Panc1 (cell line): ENCODE results near the gene DYRK1A. TPM values are rescaled to one million over a fixed set of nuclear protein-coding genes. Genes with fewer than 3 reads are reported as not detected.
A peak's percentile ranks its signal among the peaks of the same experiment; 100 is the strongest.

Source experiments
- ATAC-seq: fragments of 200-7000 bp; cut with Tn5 transposase; 2 replicates; pipeline ENCODE4 v1.9.1; 2020; ENCODE audit warnings: mild to moderate bottlenecking, moderate library complexity
- BruUV-seq: library from RNA; stranded (reverse); fragments of 400-500 nt; replicated peaks from 2 replicates; lab custom pipeline; 2021; lab: Mats Ljungman, UMichigan
- CTCF ChIA-PET: fragments of 300-600 bp; sonication (Branson Sonifier 250); formaldehyde crosslinking; loops from one replicate; lab custom pipeline; 2022; ENCODE audit warnings: antibody characterized with exemption; lab: Charles Lee
- POLR2A ChIA-PET: fragments of 300-600 bp; sonication (Branson Sonifier 250); formaldehyde crosslinking; loops from one replicate; lab custom pipeline; 2022; ENCODE audit warnings: antibody characterized with exemption; lab: Charles Lee
- DNase-seq: peaks from one replicate; pipeline ENCODE4 v3.0.0-alpha.2; 2010; ENCODE audit warnings: low read depth, low spot score
- H3K27ac ChIP-seq: 2 replicates; pipeline ENCODE4 v1.5.1; 2011; ENCODE audit warnings: mild to moderate bottlenecking, low read length, inconsistent platforms
- H3K27me3 ChIP-seq: fragments of 200-500 bp; sonication (Bioruptor generic); 2 replicates; pipeline ENCODE4 v1.6.0; 2014; ENCODE audit warnings: low read length, inconsistent platforms; ENCODE audit not compliant: control insufficient read depth, insufficient read depth
- H3K36me3 ChIP-seq: fragments of 200-500 bp; sonication (Bioruptor generic); 2 replicates; pipeline ENCODE4 v1.5.1; 2014; ENCODE audit warnings: inconsistent platforms, mild to moderate bottlenecking, low read length, moderate library complexity; ENCODE audit not compliant: control insufficient read depth, insufficient read depth
- H3K4me1 ChIP-seq: 2 replicates; pipeline ENCODE4 v1.5.1; 2011; ENCODE audit warnings: inconsistent platforms, mild to moderate bottlenecking, low read length, moderate library complexity; ENCODE audit not compliant: control insufficient read depth, insufficient read depth
- H3K4me3 ChIP-seq, 2 experiments: 2 replicates each; pipeline ENCODE4 v1.5.1; 2011 to 2012; ENCODE audit warnings: low read depth in 2 of 2, low read length in 2 of 2, mild to moderate bottlenecking in 2 of 2, inconsistent platforms in 1 of 2, moderate library complexity in 1 of 2
- H3K9me3 ChIP-seq: fragments of 200-500 bp; sonication (Bioruptor generic); 2 replicates; pipeline ENCODE4 v1.5.1; 2014; ENCODE audit warnings: low read depth, mild to moderate bottlenecking, inconsistent platforms, low read length, moderate library complexity; ENCODE audit not compliant: control insufficient read depth, insufficient read depth
- POLR2AphosphoS5 ChIP-seq: IDR thresholded peaks from 2 replicates; pipeline ENCODE4 v1.6.1; 2012; ENCODE audit warnings: mild to moderate bottlenecking, low read depth, low read length, moderate library complexity
- SIN3A ChIP-seq: IDR thresholded peaks from 2 replicates; pipeline ENCODE4 v1.6.1; 2012; ENCODE audit warnings: low read depth, mild to moderate bottlenecking, low read length, moderate library complexity, borderline replicate concordance; ENCODE audit not compliant: insufficient read depth
- TCF7L2 ChIP-seq: IDR thresholded peaks from 2 replicates; pipeline ENCODE4 v1.6.1; 2011; ENCODE audit warnings: mild to moderate bottlenecking, low read depth, low read length, inconsistent platforms
- in situ Hi-C: cut with HindIII; loops from 2 replicates; pipeline ENCODE4 v1.10.0; 2016; ENCODE audit warnings: low sequenced_read_pairs, low pct_unique_long_range_greater_than_20kb
- intact Hi-C: fragments of 100-400 bp; cut with micrococcal nuclease; formaldehyde crosslinking; loops from one replicate; pipeline ENCODE4 v1.10.0; 2022; ENCODE audit not compliant: unreplicated experiment
- total RNA-seq: library from RNA; stranded (reverse); gene quantifications from one replicate; pipeline ENCODE4 v1.2.1, GENCODE V29; 2021; ENCODE audit not compliant: unreplicated experiment
- TF ChIP-seq, protein P1 (sequence below): fragments of 450-650 bp; IDR thresholded peaks from 2 replicates; pipeline ENCODE4 v1.5.1; 2017; ENCODE audit warnings: mild to moderate bottlenecking
- TF ChIP-seq, protein P2 (sequence below), 2 experiments: IDR thresholded peaks; 2 replicates each; pipeline ENCODE4 v1.6.1; 2011 to 2012; ENCODE audit warnings: low read depth in 2 of 2, control low read depth in 1 of 2, low read length in 1 of 2, mild to moderate bottlenecking in 1 of 2, moderate library complexity in 1 of 2; ENCODE audit not compliant: insufficient read depth in 1 of 2

Gene DYRK1A
- total RNA-seq, 1 experiment from 2014 or later, result 36.1 TPM

DNA sequence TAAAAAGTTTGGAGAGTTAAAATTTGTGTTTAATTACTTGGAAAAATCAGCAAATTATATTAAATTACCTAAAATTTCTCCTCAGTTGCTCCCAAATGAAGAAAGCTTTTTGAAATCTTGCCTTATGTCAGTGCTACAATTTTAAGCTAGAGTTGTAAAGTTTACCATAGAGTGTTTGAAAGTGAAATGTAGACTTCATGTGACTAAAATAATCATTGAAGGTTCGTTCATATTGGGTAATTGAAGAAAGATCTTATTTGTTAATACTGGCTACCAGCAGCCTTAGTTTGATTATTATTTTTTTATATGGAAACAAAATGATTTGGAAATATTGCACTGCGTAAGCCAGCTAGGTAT, 4.4 kb downstream of the DYRK1A start:
- in situ Hi-C loops, result no loop called here
- POLR2A ChIA-PET, result no interaction called here
- TF ChIP-seq POLR2AphosphoS5 (no peak), TCF7L2 (no peak), SIN3A (no peak)
- TF ChIP-seq, protein P1, sequence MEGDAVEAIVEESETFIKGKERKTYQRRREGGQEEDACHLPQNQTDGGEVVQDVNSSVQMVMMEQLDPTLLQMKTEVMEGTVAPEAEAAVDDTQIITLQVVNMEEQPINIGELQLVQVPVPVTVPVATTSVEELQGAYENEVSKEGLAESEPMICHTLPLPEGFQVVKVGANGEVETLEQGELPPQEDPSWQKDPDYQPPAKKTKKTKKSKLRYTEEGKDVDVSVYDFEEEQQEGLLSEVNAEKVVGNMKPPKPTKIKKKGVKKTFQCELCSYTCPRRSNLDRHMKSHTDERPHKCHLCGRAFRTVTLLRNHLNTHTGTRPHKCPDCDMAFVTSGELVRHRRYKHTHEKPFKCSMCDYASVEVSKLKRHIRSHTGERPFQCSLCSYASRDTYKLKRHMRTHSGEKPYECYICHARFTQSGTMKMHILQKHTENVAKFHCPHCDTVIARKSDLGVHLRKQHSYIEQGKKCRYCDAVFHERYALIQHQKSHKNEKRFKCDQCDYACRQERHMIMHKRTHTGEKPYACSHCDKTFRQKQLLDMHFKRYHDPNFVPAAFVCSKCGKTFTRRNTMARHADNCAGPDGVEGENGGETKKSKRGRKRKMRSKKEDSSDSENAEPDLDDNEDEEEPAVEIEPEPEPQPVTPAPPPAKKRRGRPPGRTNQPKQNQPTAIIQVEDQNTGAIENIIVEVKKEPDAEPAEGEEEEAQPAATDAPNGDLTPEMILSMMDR, result no peak
- TF ChIP-seq, protein P2, sequence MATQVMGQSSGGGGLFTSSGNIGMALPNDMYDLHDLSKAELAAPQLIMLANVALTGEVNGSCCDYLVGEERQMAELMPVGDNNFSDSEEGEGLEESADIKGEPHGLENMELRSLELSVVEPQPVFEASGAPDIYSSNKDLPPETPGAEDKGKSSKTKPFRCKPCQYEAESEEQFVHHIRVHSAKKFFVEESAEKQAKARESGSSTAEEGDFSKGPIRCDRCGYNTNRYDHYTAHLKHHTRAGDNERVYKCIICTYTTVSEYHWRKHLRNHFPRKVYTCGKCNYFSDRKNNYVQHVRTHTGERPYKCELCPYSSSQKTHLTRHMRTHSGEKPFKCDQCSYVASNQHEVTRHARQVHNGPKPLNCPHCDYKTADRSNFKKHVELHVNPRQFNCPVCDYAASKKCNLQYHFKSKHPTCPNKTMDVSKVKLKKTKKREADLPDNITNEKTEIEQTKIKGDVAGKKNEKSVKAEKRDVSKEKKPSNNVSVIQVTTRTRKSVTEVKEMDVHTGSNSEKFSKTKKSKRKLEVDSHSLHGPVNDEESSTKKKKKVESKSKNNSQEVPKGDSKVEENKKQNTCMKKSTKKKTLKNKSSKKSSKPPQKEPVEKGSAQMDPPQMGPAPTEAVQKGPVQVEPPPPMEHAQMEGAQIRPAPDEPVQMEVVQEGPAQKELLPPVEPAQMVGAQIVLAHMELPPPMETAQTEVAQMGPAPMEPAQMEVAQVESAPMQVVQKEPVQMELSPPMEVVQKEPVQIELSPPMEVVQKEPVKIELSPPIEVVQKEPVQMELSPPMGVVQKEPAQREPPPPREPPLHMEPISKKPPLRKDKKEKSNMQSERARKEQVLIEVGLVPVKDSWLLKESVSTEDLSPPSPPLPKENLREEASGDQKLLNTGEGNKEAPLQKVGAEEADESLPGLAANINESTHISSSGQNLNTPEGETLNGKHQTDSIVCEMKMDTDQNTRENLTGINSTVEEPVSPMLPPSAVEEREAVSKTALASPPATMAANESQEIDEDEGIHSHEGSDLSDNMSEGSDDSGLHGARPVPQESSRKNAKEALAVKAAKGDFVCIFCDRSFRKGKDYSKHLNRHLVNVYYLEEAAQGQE (IDR thresholded peaks at IDR 0.05; ENCODE audit: insufficient read depth in 1 of 2, low read depth in 2 of 2, low read length in 1 of 2), result no peak
- CTCF ChIA-PET, result interaction anchor here (0.6 kb wide), 1 partner anchor 193 kb away, joined by 4 read pairs; no protein-coding TSS in a partner anchor
- H3K36me3 ChIP-seq, result no peaks in the 10 kb centered on the region; the same call in 1 of the 2 replicates
- H3K4me1 ChIP-seq, result peaks cover 52% of the 10 kb centered on the region
- ATAC-seq (no peak), DNase-seq (no peak)
- intact Hi-C loops, result loop anchor here (5.0 kb wide), 1 partner anchor 81 kb away; no protein-coding TSS in a partner anchor
- peak overlapping the region; percentile 93 for H3K27ac ChIP-seq
- H3K4me3 ChIP-seq, result no peak overlapping the region
- no TSS peak for BruUV-seq
- H3K27me3 ChIP-seq, result no peaks in the 10 kb centered on the region
- H3K9me3 ChIP-seq, result no peaks in the 10 kb centered on the region

DNA sequence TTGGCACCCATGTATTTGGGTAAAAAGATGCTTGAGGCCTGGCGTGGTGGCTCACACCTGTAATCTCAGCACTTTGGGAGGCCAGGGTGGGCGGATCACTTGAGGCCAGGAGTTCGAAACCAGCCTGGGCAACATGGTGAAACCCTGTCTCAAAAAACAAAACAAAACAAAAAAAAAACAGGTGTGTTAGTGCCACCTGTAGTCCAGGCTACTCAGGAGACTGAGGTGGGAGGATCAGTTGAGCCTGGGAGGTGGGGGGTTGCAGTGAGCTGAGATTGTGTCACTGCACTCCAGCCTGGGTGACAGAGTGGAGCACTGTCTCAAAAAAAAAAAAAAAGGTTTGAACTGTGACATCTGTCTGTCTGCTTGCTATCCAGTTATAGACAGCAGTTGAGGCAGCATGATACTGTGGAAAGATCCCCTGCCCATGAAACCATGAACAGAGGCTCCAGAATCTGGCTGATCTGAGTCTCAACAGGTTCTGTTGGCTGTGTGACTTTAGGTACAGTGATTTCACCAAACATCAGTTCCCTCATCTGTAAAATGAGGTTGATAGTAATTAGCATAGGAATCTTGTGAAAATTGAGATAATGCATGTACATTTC, 5.7 kb downstream of the DYRK1A start:
- ATAC-seq (no peak), DNase-seq (no peak)
- Histone ChIP-seq H3K27me3 (no peaks in the 10 kb centered on the region), H3K4me3 (no peak overlapping the region), H3K4me1 (peaks cover 52% of the 10 kb centered on the region), H3K27ac (0 out of 2 replicates have a peak overlapping the region, but pooled peaks have one; percentile 34), H3K9me3 (no peaks in the 10 kb centered on the region), H3K36me3 (no peaks in the 10 kb centered on the region; the same call in 1 of the 2 replicates)
- intact Hi-C loops, result loop anchor here (5.0 kb wide), 1 partner anchor 80 kb away; no protein-coding TSS in a partner anchor
- TF ChIP-seq POLR2AphosphoS5 (no peak), SIN3A (no peak), TCF7L2 (no peak)
- TF ChIP-seq, protein P2 (IDR thresholded peaks at IDR 0.05; ENCODE audit: insufficient read depth in 1 of 2, low read depth in 2 of 2, low read length in 1 of 2), result no peak
- TF ChIP-seq, protein P1, result no peak
- in situ Hi-C loops, result no loop called here
- no TSS peak for BruUV-seq
- ChIA-PET POLR2A (no interaction called here), CTCF (no interaction called here)
